Activated CD4-positive, alpha-beta T cell treated with anti-CD3 and anti-CD28 coated beads for 1 hour (primary cell): ENCODE measurements around the gene THAP10.
"Not testable (repeated sequence)": the region's sequence is repeated elsewhere in the genome, so short reads cannot be mapped to it uniquely, and the experiment has no call there.

Experiments
- DNase-seq: peaks from one replicate; pipeline ENCODE4 v3.0.0-alpha.2; 2020

THAP10 gene

DNA sequence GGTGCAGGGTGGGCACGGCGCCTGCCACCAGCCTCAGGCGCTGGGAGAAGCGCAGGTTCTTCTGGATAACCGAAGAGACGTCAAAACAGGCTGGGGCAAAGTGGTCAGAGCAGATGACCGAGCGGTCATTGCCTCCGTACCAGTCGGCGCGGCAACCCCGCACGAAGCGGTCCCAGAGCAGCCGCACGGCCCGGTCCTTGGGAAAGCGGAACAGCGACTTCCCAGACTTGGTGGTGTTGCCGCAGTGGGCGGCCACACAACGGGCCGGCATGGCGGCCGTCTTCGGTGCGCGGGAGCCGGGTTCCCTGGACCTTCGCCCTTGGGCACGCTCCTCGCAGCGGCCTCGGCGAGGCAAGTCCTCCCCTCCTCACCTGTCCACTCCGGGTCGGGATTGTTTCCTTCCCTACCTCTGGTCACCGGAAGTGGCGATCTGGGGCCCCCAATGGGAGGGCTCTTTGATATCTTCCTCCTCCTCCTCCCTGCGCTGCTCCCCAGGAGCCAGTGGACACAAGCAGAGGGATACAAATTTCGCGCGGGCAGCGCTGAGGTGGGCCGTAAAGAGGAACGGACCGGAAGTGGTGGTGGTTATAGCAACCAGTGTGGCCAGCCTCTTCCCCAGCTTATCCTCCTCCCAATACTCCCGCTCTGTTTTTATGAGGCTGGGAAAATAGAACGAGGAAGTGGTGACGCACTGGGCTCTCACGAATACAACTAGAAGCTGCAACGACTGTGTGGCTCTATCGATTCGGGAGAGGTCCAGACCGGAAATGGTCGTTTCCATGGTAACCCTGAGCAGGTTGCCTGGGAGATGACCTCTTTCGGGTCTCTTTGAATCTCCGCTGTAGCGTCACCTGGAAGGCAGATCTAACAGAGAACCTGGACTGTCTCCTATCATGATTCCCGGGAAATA, at the start of gene THAP10, which contains the start of gene LRRC49:
Gene THAP10 (minus strand): TSS at position 432 of the 910 bp plus-strand sequence. CDS start 161 bp downstream, at position 271.
Gene LRRC49 (plus strand): TSS at position 825 of the 910 bp plus-strand sequence. CDS start 69 bp downstream, at position 894.
- no peak for DNase-seq

- no peak for DNase-seq
These were observed 44.1 kb upstream of the THAP10 start for GRCh38 chr15:70936326-70936725.

DNA sequence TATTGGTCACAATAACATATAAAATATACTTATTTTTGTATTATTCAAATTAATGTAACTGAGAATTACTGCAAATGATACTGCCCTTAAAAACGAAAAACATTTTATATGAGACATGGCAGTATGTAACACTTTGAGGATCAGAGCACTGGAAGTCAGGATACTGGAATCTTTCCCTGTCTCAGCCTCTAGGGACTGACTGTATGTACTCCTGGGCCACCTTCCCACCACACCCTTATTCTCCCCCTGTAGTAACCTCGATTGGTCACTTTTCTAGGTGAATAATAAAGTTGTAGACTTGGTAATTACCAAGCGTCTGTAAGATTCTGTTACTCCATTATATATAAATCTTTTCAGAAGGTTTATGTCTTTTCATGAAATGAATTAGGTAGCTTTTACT, 43.4 kb upstream of the THAP10 start:
- DNase-seq = no peak

DNA sequence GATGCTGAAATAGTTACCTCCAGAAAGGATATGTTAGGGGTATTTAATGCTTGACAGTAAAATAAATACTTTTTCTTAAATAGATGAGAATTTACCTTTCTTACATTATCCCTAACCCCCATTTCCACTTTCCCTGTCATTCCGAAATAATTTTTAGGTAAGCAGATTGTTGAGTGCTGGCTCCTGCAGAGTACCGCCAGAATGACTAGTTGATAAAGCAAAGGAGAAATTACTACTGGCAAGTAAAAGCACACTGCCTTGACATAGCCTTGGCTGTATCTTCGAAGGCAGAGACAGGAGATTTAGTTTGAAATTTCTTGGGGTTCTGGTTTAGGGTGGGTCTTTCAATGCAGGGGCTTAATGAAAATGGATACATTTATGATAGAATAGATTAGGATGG, 41.2 kb upstream of the THAP10 start:
- DNase-seq = no peak

GRCh38 chr15:70932397-70932796, 40.2 kb upstream of the THAP10 start:
- DNase-seq = no peak

- no peak for DNase-seq
These were observed 39.6 kb upstream of the THAP10 start for GRCh38 chr15:70931821-70932220.

GRCh38 chr15:70926914-70927313, 34.7 kb upstream of the THAP10 start:
- DNase-seq = not testable (repeated sequence)

GRCh38 chr15:70923311-70924080, 31.3 kb upstream of the THAP10 start:
- no peak for DNase-seq

- no peak for DNase-seq
These were observed 29.9 kb upstream of the THAP10 start for GRCh38 chr15:70922119-70922518.

DNA sequence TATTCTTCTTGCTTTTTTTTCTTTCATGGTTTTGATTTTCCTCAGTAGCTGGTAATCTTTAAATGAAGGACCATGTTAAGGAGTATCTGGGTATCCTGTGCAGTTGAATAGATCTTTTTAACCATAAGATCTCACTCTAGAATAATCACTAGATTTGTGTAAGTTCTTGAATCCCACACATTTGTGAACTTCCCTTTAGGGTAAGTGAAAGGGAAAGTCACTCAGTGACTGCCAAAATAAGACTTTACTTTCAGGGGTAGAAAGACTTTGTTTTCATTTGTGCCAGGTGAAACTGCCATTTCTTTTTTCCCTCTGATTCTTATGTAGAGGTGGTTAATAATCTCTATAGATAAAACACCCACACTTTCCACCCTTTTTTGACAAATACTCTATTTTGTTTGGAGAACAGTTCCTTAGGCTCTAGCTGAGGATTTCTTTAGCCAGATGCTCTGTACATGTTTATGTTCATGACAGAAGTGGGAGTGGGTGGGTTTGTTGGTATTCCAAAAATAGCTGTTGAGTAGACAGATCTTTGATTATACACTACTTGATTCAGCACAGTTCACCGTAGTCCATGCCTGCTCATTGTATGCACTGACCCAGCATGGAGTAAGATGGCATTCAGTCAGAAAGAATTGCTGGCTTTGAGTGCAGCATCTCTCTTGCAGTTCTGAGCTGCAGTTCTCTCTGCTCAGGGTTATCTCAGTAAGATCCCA, 28.9 kb upstream of the THAP10 start:
- no peak for DNase-seq

GRCh38 chr15:70917955-70918354, 25.7 kb upstream of the THAP10 start:
- DNase-seq = no peak

DNA sequence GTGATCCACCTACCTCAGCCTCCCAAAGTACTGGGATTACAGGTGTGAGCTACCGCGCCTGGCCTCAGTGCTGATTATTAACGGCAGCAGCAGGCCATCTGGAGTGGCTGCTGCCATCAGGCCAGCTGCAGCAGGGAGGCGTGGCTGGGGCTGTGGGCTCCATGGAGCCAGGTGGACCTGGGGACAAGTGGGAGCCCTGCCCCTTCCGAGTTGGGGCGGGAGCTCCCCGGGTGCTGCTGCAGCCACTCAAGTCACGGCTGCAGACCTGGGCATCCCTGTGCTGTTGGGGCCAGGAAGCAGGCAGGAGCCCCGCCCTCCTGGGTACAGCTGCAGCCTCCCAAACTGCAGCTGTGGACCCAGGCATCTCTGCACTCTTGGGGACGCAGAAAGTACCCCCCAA, 24.3 kb upstream of the THAP10 start:
- no peak for DNase-seq

- DNase-seq = no peak
These were observed 20.0 kb upstream of the THAP10 start for GRCh38 chr15:70912187-70912586.

DNA sequence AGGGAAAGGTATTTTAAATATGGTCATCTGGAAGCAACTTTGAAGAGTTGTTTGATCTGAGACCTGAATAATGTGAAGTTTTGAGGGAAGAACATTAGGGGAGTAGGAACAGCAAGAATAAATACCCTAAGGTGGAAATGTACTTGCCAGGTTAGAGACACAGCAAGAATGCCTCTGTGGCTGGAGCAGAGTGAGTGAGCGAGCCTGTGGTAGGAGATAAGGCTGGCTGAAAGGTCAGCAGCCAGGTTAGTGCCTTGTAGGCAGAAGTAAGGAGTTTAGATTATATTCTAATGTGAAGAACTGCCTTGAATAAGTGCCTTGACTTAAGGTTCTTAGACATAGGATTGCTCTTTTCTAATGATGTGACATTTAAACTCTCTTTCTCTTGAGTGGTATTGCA, 18.7 kb upstream of the THAP10 start:
- no peak for DNase-seq

GRCh38 chr15:70907784-70908471, 15.7 kb upstream of the THAP10 start:
- DNase-seq = no peak

DNA sequence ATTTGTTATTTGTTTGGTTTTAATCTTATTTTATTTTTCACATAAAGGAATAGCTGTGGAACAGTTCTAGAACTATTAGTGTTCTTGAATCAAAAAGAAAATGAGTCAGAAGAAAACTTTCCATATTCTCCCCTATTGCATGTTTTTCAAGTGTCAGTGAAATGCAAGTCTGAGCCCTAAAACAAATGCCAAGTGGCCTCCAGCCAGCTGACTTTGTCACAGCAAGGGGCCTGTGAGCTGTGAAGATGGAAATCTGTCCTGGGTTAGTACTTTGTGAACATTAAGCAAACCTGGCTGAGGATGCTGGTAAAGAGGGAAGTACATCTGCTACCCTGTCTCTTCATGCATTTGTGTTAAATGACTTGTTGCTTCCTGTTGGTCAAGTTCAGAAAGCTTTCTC, 14.6 kb upstream of the THAP10 start:
- no peak for DNase-seq

GRCh38 chr15:70902107-70902506, 9.9 kb upstream of the THAP10 start:
- no peak for DNase-seq

- DNase-seq = no peak
These were observed 803 bp upstream of the THAP10 start for GRCh38 chr15:70892912-70893560.

DNA sequence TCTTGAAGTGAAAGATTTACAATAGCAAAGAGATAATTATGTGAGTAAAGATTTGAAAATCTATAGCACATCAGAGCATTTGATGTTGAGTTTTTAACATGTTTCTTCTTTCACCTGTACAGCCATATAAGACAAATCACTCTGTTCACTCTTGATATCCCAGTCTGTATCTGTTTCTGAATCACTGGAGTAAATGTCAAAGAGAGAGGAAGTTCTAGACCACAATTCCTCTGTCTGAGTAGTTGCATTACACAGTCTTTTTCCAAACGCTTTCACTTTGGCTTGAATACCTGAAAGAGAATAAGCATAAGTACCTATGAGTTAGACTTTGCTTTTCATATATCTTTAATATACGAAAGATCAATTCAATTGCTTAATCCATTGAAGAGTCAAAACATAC, 9.9 kb downstream of the THAP10 start:
- no peak for DNase-seq

DNA sequence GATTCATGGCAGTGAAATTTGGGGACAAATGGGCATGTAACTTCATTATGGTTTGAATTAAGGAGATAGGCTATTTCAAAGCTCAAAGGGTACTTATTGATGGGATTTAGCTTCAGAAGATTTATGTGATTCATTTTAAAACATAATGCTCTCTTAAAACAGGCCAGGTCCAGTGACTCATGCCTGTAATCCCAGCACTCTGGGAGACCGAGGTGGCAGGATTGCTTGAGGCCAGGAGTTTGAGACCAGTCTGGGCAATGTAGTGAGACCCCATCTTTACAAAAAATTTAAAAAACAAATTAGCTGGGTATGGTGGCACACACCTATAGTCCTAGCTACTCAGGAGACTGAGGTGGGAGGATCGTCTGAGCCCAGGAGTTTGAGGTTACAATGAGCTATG, 11.5 kb downstream of the THAP10 start:
- no peak for DNase-seq

- no peak for DNase-seq
These were observed 12.8 kb downstream of the THAP10 start for GRCh38 chr15:70879401-70879800.

DNA sequence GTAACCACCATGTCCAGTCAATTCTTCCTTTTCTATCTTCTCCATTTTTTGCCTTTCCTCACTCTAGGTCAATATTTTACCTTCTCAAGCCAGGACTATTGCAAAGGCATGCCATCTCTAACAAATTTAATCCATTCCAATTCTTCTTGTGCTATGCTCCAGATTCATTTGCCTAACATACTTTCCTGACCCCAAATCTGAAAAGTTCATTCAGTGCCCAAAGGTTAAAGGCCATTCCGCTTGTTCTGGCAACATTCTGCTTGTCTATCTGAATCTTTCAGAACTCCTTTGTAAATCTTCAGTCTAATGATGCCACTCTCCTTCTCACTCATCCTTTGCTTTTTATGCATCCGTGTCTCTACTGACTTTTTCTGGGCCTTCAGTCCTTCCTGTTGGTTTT, 15.6 kb downstream of the THAP10 start:
- no peak for DNase-seq
